Measurements from ENCODE around the gene GOLGA7B.

GOLGA7B gene

DNA sequence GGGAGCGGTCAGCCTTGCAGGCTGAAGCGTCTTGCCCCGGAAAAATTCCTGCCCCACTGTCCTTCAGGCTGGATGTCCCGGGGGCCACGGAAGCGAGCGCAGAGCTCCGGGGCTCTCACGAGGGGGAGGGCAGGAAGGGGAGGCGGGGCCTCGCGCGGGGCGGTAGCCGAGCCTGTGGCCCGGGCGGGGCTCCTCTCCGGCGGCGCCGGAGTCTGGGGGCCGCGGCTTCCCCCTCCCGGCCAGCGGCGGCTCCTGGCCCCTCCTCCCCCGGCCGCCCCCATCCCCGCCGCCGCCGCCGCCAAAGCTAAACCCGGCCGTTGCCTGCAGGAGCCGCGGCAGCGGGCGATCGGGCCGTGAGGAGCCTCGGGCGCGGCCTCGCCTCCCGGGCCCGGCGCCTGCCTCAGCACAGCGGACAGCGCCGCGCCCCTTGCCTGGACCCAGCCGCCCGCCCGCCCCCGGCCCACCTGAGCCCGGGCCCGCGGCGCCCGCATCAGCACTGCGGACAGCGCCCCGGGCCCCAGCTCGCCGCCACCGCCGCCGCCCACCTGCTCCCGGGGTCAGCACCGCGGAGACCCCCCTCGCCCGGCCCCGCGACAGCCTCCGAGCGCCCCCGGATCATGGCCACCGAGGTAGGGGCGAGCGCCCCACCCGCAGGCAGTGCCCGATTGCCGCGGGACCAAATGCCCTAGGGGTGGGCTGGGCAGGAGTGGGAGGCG, at the start of gene GOLGA7B:
GOLGA7B (plus strand) TSS at position 157 of the 716 bp plus-strand sequence; CDS start at position 618, 461 bp downstream.
- peak; percentile 28 for DNase-seq

DNA sequence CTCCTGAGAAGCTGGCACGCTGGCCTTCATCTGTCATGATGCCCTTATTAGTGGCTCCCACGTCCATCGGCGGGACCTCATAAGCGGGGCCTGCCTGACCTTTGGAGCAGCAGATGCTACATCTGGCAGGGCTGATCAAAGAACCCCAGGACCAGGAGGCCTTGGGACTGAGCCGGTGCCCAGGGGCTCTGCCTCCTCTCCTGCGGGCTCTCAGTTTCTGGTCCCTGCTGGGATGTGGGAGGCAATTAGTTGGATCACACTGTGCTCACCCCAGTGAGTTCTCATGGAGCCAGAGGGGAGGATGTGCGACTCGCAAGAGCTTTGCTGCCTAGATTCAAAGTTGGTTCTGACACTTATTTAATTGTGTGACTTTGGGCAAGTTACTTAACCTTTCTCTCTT, 49.2 kb upstream of the GOLGA7B start:
- DNase-seq: no peak

DNA sequence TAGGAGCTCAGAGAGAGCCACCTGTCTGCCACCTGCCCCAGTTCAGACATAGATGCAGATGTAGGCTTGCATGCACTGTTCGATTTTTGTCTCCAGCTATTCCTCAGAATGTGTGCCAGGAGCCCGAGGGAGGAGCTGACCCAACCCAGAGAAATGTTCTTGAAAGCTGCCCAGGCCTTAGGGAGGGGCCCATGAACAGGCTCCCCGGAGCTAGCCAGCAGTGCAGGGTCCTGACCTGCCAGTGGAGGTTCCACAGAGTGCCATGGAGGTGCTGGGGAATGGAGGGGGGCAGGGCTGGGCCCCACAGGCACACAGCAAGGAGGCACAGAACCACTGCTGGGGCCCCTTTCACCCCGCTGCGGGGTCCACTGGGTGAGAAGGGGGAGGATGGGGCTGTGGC, 48.2 kb upstream of the GOLGA7B start:
- no peak for DNase-seq

DNA sequence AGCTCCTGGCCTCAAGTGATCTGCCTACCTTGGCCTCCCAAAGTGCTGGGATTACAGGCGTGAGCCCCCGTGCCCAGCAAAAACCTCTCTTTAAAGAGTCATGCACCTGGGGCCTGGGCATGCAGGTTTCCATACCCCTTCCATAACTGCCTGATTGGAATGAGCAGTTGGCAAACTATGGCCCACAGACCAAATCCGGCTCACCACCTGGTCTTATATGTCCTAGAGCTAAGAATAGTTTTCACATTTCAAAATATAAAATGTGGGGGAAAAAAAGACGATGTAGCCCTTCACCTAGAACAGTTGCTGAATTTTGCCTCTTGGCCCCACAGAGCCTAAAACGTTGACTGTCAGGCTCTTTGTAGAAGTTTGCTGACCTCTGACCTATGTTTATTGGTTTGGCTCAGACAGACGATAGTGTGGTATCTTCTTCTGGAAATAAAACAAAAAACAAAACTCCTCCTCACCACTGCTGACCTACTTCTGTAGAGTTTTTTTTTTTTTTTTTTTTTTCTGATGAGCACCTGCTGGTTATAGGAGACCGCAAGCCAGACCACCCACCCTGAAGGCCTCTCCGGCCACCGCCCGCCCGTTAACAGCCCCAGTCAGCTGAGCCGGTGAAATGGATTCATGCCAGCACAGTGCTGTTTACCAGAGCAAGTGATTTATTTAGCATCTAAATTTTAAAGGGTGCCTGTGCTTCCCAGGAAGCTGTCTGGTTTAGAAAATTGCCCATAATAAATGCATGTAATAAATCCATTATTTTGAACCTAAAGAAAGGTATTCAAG, 44.4 kb upstream of the GOLGA7B start:
- no peak for DNase-seq

DNA sequence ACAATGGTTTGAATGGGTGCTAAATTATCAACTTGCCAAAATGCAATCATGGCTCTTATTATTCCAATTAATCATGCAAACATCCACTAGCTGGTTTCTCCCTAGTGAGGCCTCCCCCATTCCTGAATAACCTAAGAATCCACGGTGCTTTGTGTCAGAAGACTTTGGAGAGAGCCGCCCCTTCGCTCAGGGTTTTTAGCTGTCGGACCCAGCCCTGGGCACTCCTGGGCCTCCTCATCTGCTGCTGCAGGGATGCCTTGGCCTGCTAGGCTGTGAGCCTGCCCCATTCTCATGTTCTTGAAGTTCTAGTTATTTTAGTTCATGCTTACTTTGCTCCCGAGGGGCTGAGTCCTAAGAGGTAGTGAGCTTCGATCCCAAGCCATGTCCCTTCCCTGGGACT, 43.7 kb upstream of the GOLGA7B start:
- DNase-seq: no peak

DNA sequence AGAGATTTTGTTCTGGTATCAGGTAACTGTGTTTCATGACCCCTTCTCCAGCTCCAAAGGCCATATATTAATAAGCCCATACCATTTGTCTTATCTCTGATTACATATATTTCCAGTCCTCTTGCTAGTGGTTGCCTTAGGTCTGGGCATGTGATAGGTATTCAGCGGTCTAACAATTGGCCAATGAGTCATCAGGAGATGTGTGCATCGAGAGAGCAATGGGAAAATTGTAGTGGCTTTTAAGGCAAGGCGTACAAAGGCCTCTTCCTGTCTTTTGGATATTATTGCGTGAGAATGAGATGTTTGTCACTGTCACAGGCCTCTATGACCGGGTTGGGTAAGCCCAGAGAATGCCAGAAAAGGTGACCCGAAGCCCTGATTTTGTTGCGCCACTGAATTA, 39.2 kb upstream of the GOLGA7B start:
- DNase-seq: no peak

DNA sequence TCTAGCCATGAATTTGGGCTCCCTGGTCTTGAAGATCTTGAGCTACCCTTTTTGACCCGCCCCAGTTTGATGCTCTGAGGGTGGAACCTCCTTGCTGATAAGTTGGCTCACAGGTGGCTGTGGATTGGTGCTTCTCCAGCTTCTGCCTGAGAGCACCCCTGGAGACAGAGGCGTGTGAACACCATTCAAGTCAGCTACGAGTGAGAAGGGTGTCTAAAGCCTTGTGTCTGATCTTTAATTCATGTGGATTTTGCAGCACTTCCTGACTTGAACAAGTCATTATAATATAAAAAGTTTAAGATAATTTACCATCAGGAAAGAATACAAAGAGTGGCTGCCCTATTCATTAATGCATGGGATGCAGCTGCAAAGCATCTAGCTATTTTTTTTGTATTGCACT, 37.7 kb upstream of the GOLGA7B start:
- no peak for DNase-seq

DNA sequence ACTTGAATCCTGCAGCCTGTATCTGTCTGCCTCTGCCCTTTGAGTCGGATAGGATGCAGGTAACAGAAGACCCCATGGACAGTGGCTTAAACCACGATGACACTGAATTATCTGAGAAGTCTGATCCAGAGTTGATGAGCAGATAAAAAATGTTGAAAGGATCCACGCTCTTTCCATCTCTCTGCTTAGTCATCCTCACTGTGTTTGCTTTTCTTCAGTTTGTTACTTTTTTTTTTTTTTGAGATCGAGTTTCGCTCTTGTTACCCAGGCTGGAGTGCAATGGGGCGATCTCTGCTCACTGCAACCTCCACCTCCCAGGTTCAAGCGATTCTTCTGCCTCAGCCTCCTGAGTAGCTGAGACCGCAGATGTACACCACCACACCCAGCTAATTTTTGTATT, 36.9 kb upstream of the GOLGA7B start:
- no peak for DNase-seq

DNA sequence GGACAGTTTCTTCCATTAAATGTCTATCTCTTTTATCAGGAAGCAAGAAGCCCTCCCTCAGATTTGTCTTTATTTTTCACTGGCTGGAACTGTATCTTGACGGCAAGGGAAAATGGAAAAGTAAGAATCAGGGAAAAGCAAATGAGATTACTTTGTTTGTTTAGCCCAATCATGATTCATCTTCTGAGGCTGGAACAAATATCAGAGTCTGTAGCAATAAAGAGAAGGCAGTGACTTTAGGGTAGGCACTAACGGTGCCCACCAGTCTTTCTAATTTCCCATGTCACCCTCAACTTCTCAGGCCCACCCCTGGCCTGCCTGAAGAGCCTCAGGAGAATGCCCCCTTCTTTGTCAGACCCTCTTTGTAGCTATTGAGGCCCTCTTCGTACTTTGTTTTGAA, 36.3 kb upstream of the GOLGA7B start:
- no peak for DNase-seq

DNA sequence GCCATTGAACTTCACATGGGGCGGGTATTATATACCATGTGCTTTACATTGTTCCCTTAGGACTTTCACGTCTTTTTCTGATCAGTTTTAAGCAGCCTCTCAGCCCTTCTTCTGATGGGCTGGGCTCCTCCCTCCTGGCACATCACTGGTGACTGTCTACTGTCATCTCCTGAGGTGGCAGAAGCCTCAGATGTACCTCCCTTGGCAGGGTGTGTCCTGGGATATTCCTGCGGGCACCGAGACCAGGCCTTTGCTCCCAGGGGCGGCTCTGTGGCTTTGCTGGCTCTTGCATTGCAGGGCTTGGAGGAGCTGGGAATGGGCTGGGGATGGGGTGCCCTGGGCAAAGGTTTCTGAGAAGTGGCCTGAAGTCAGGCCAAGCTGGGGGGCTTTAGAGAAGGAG, 34.6 kb upstream of the GOLGA7B start:
- no peak for DNase-seq

DNA sequence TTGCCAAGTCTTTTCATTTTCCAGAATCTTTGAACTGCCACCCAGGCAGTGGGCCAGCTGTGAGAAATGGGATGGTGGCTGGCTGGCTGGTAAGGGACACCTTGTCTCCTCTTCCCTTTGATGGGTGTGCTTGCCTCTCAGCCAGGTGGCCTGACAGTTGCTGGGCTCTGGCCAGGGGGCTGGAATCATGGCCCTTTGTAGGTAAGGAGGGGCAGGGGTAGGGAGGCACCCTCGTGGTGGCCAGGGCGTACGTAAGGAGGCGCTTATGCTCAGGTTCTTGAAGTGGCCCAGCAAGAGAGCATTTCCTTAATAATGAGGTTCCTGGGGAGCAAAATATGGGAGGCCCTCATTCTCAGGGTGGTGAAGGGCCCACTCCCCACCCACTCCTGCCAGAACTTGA, 33.0 kb upstream of the GOLGA7B start:
- DNase-seq: no peak

DNA sequence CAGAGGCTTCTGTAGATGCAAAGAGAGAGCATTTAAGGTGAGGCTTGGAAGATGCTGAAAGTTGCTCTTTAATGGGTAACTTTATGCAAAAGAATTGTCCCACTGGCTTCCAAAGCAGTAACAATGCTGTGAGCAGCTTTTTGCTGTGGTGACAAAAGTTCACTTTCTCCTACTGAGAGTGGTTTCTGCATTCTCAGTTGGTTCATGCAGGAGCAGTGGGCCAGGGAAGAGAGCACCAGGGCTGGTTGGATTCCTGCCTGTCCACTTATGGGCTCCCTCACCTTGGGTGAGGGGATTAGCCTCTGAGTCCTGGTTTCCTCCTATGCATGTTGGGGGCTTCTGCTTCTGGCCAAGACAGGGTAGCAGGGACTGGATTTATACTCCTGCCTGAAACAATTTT, 31.1 kb upstream of the GOLGA7B start:
- no peak for DNase-seq

DNA sequence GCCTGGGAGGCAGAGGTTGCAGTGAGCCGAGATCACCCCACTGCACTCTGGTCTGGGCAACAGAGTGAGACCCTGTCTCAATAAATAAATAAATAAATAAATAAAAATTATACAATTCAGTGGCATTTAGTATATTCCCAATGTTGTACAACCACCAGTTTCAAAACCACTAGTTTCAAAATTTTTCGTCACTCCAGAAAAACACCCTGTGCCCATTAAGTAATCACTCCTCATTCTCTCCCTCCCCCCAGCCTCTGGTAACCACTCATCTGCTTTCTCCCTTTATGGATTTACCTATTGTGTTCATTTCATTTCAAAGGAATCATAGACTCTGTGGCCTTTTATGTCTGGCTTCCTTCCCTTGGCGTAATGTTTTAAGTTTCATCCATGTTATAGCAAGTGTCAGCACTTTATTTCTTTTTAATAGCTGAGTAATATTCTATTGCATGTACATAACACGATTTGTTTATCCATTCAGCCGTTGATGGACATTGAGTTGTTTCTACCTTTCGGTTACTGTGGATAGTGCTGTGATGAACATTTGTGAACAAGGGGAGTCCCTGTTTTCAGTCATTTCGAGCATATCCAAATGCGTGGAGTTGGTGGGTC, 29.4 kb upstream of the GOLGA7B start:
- no peak for DNase-seq

DNA sequence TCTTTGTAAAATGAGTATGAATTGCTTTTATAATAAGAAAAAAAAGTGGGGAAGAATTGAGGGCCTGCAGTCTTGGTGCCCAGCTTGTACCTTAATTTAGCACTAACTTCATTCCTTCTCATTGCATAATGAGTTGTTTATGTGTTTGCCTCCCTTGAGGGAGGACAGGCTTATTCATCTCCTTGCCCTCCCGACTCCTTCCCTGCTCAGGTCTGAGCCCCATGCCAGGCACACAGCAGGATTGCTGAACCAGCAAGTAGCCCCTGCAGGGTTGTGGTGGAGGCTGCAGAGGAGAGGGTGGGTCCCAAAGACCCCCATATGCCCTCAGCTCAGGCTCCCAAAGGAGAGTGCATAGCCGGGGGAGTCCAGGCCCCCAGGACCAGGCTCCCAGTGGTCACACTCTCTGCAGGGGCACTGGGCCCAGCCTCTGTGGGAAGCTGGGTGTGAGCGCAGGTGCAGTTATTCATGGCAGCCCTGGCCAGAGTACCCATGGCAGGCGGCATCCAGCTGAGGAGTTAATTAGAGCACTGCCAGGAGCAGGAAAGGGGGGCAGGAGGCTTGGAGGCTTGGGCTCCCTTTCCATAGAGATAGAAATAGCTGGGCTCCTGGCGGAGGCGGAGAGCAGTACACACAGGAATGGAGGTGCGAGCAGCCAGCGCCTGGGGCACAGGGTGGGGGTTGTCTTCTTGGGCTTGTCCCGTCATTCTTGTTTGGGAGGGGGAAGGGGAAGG, 28.2 kb upstream of the GOLGA7B start:
- DNase-seq: peak; percentile 22

DNA sequence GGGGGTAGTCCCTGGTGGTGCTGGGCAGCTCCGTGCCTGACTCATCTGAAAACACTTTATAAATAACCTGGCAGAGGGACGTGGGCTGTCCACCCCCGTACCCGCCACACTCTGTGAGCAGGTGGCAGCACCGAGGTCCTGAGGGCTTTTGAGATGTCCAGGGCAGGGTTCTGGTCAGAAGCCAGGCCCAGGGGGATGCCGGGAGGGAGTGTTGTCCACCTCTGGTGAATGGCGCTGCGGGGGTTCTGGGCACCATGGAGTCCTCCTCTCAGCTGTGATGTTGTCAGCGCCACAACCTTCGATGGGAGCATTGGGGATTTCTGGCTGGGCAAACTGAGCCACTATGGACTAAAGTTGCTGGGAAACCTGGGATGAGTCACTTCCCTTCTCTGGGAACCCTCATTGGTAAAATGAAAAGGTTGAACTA, 27.4 kb upstream of the GOLGA7B start:
- DNase-seq: no peak

DNA sequence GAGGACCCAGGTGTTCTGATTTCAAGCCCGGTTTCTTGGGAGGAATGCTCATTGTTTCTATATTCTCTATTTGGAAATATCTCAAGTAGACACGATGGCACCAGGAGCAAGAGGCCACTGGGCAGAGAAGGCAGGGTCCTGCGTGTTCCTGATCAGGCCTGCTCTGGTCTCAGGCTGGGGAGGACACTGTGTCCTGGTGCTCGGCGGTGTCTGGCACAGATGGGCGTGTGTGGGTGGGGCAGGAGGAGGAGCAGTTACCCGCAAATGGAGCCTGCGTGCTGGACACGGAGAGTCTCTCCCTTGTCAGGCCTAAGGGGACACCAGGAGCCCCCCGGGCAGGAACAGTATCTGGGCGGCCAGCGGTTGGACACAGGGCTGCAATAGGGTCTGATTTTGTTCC, 25.9 kb upstream of the GOLGA7B start:
- no peak for DNase-seq

DNA sequence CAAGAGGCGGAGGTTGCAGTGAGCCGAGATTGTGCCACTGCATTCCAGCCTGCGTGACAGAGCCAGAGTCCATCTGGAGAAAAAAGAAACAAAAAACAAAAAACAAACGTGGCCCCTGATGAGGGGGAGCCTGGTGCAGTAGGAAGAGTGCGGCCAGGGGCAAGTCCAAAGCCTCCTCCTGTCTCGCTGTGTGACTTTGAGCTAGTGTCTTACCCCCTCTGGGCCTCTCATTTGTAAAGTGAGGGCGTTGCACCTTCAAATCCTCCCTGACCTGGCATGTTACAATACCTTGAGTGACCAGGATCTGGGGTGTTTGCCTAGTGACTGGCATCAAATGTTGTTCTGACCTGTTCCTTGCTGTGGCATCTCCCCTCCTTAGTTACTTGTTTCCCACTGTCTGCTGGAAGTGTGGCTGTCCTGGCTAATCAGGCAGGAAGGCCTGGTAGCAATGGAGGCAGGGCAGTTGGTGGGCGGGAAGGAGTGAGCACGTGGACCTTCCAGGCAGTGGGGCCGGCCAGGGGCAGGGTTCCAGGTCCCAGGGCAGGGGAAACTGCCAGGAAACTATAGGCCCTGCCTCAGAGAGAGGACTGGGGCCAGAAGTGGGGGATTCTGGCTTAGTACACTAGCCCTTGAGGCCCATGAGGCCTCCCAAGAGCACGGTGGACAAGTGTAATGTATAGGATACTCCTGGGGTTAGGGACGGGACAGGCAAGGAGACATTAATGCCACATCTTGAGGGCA, 24.5 kb upstream of the GOLGA7B start:
- no peak for DNase-seq

DNA sequence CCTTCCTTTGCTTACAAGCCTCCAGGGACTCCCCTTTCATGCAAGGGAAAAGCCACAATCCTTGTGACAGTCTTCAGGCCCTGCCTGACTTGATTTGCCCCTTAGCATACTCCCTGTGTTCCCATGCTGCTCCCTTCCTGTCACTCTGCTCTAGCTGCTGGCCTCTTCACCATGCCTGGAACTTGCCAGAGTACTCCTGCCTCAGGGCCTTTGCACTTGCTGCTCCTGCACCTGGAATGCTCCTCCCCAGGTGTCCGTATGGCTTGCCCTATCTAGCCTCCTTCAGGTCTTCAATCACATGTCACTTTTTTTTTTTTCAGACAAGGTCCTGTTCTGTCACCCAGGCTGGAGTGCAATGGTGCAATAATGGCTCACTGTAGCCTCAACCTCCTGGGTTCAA, 22.8 kb upstream of the GOLGA7B start:
- DNase-seq: no peak

DNA sequence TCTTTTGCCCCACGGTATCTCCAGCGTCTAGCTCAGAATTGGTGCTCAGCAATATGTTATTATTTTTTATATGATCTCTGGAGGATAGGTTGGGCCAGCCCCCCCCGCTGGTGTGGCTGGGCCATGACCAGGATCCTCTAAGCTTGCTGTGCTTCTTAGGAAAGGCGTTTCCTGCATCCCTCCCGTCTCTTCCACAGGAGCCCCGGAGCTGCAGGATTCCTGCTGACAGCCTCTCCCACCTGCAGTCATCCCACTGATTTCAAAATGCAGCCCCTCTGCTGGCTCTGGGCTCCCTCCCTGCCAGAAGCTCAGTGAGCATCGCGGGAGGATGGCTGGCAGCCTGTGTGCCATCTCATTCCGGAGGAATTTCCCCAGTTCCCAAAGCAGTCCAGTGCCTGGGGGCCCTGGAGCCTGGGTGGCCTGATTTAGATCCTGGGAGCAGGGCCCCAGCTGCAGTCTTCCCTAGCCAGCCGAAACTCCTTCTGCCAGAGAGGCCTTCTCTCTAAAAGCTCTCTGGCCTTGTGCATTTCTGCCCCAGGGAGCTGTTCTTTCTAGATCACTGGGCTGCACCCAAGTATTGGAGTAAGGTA, 21.8 kb upstream of the GOLGA7B start:
- no peak for DNase-seq

DNA sequence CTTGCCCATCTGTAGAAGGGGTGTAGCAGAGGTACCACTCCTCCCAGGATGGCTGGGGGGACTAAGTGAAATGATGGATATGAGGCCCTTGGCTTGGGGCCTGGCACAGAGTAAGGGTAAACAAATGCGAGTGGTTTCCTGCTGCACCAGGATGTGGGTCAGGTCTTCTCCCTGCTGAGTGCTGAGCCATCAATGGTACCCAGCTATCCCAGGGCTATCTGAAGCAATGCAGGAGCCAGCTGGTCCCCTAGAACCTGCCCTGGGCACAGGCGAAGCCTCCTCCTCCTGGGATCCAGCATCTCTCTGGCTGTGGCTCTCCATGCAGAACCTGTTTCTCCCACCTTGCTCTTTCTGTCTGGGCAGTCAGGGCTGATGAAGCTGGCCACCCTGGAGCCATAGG, 20.9 kb upstream of the GOLGA7B start:
- DNase-seq: no peak

DNA sequence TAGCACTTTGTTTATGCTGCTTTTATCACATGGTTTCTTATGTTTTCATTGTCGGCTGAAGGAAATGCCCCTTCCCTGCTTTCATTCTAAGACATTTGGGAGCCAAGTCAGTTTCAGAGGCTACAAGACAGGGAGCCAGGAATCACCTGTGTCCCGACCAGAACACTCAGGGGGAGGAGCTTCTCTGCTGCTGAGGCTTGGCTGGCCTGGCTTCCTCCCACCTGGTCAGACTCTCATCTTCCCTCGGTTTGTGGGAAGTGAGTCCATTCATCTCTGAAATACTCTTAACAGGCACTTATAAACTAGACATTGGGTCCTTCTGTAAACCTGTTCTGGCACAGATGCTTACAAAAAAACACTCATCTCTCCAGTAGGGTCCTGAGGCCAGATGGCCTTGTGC, 19.6 kb upstream of the GOLGA7B start:
- no peak for DNase-seq

DNA sequence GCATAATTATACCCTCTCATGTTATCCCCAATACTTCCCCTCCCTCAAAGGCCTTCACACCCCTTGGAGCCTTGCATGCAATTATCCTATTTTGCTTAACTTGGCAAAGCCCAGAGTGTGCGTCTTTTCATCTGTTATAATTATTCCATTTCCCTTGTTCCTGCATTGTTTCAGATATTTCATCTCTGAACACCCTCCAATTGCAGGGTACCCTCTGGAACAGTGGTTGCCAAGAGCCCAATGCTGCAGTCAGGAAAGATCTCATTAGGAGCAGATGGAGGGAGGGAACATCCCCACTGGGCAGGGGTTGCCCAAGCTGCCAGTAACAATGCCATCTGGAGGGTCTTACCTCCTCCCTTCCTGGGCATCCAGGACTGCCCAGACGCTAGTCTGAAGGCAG, 18.4 kb upstream of the GOLGA7B start:
- no peak for DNase-seq

Measured in SHP77 treated with DMSO at 0.1 percent for 48 hours (cell line).